ENCODE measurements around the gene COL4A1. TPM values are rescaled to one million over a fixed set of nuclear protein-coding genes. Genes with fewer than 3 reads are reported as not detected.

COL4A1 gene
- total and polyA plus RNA-seq, 2 experiments from 2014 or later = 184 to 519 TPM

GRCh38 chr13:110240352-110240751, 66.6 kb downstream of the COL4A1 start:
- Histone ChIP-seq H3K9ac (no peak overlapping the region), H3K4me2 (ENCODE audit: unreplicated experiment) (no peak overlapping the region), H3K27ac (no peak overlapping the region), H3K79me2 (ENCODE audit: insufficient read depth) (peaks cover 8% of the 10 kb centered on the region; the same call in 1 of the 2 replicates), H4K20me1 (ENCODE audit: insufficient read depth) (no peaks in the 10 kb centered on the region), H3K9me2 (ENCODE audit: insufficient read depth) (no peaks in the 10 kb centered on the region), H3K27me3 (replicated peaks; ENCODE audit: insufficient read depth) (no peaks in the 10 kb centered on the region), H3K36me3 (ENCODE audit: low read depth) (no peaks in the 10 kb centered on the region), H3K4me1 (ENCODE audit: insufficient read depth) (peaks cover 18% of the 10 kb centered on the region), H2AFZ (no peak overlapping the region), H3K4me3 (no peak overlapping the region), H3F3A (ENCODE audit: insufficient read depth) (peaks cover 26% of the 10 kb centered on the region; the same call in 1 of the 2 replicates), H3K9me3 (ENCODE audit: low read depth) (no peaks in the 10 kb centered on the region)
- no peak for TF ChIP-seq EZH2phosphoT487 (IDR thresholded peaks at IDR 0.05; ENCODE audit: insufficient read depth, low read depth)
- TF ChIP-seq EZH2 (IDR thresholded peaks at IDR 0.05; ENCODE audit: insufficient read depth, poor library complexity, severe bottlenecking) = no peak
- WGBS, 2 experiments (ENCODE audit: low coverage in 1 of 2, low lambda C conversion rate in 2 of 2, missing lambda C conversion rate in 2 of 2) = 89 to 91% methylated on average over 9 to 10 of the region's 10 CpGs
- no peak for DNase-seq
- in situ Hi-C loops (cut with MboI) = no loop called here

GRCh38 chr13:110239280-110240125, 67.5 kb downstream of the COL4A1 start:
- no peak overlapping the region for H3K4me3 ChIP-seq
- WGBS, 2 experiments (ENCODE audit: low coverage in 1 of 2, low lambda C conversion rate in 2 of 2, missing lambda C conversion rate in 2 of 2) = 61 to 66% methylated on average over 5 of the region's 5 CpGs
- H3K27me3 ChIP-seq (replicated peaks; ENCODE audit: insufficient read depth) = no peaks in the 10 kb centered on the region
- no peaks in the 10 kb centered on the region for H4K20me1 ChIP-seq (ENCODE audit: insufficient read depth)
- no peaks in the 10 kb centered on the region for H3K36me3 ChIP-seq (ENCODE audit: low read depth)
- H3K4me2 ChIP-seq (ENCODE audit: unreplicated experiment) = no peak overlapping the region
- 0 out of 2 replicates have a peak, but pooled peaks cover 8% of the 10 kb centered on the region for H3K79me2 ChIP-seq (ENCODE audit: insufficient read depth)
- H2AFZ ChIP-seq = no peak overlapping the region
- DNase-seq = peak; percentile 16
- peaks cover 24% of the 10 kb centered on the region; the same call in 1 of the 2 replicates for H3F3A ChIP-seq (ENCODE audit: insufficient read depth)
- in situ Hi-C loops (cut with MboI) = loop anchor here (10.0 kb wide), 1 partner anchor 175 kb away; no protein-coding TSS in a partner anchor
- no peak for TF ChIP-seq EZH2 (IDR thresholded peaks at IDR 0.05; ENCODE audit: insufficient read depth, poor library complexity, severe bottlenecking)
- no peak for TF ChIP-seq EZH2phosphoT487 (IDR thresholded peaks at IDR 0.05; ENCODE audit: insufficient read depth, low read depth)
- H3K4me1 ChIP-seq (ENCODE audit: insufficient read depth) = peaks cover 10% of the 10 kb centered on the region
- no peak overlapping the region for H3K9ac ChIP-seq
- H3K27ac ChIP-seq = no peak overlapping the region
- H3K9me3 ChIP-seq (ENCODE audit: low read depth) = no peaks in the 10 kb centered on the region
- no peaks in the 10 kb centered on the region for H3K9me2 ChIP-seq (ENCODE audit: insufficient read depth)

- Histone ChIP-seq H4K20me1 (ENCODE audit: insufficient read depth) (no peaks in the 10 kb centered on the region), H3K27ac (no peak overlapping the region), H3K4me3 (no peak overlapping the region), H3K9ac (no peak overlapping the region), H3F3A (ENCODE audit: insufficient read depth) (peaks cover 18% of the 10 kb centered on the region; the same call in 1 of the 2 replicates), H3K4me2 (ENCODE audit: unreplicated experiment) (no peak overlapping the region), H3K36me3 (ENCODE audit: low read depth) (no peaks in the 10 kb centered on the region), H3K9me2 (ENCODE audit: insufficient read depth) (no peaks in the 10 kb centered on the region), H2AFZ (no peak overlapping the region), H3K79me2 (ENCODE audit: insufficient read depth) (0 out of 2 replicates have a peak, but pooled peaks cover 8% of the 10 kb centered on the region), H3K9me3 (ENCODE audit: low read depth) (no peaks in the 10 kb centered on the region), H3K27me3 (replicated peaks; ENCODE audit: insufficient read depth) (no peaks in the 10 kb centered on the region), H3K4me1 (ENCODE audit: insufficient read depth) (peaks cover 4% of the 10 kb centered on the region)
- TF ChIP-seq EZH2 (IDR thresholded peaks at IDR 0.05; ENCODE audit: insufficient read depth, poor library complexity, severe bottlenecking) = no peak
- no peak for TF ChIP-seq EZH2phosphoT487 (IDR thresholded peaks at IDR 0.05; ENCODE audit: insufficient read depth, low read depth)
- peak; percentile 37 for DNase-seq
- in situ Hi-C loops (cut with MboI) = loop anchor here (10.0 kb wide), 1 partner anchor 176 kb away; no protein-coding TSS in a partner anchor
- WGBS, 2 experiments (ENCODE audit: low coverage in 1 of 2, low lambda C conversion rate in 2 of 2, missing lambda C conversion rate in 2 of 2) = 28 to 50% methylated on average over 1 of the region's 1 CpG
Observed at GRCh38 chr13:110238818-110239195, 68.2 kb downstream of the COL4A1 start.

- H3K27ac ChIP-seq = no peak overlapping the region
- no peaks in the 10 kb centered on the region for H4K20me1 ChIP-seq (ENCODE audit: insufficient read depth)
- 49 to 57% methylated on average over 5 of the region's 5 CpGs for WGBS, 2 experiments (ENCODE audit: low coverage in 1 of 2, low lambda C conversion rate in 2 of 2, missing lambda C conversion rate in 2 of 2)
- H3K4me1 ChIP-seq (ENCODE audit: insufficient read depth) = peaks cover 7% of the 10 kb centered on the region
- no peak overlapping the region for H3K9ac ChIP-seq
- H2AFZ ChIP-seq = no peak overlapping the region
- TF ChIP-seq EZH2phosphoT487 (IDR thresholded peaks at IDR 0.05; ENCODE audit: insufficient read depth, low read depth) = no peak
- no peak for TF ChIP-seq EZH2 (IDR thresholded peaks at IDR 0.05; ENCODE audit: insufficient read depth, poor library complexity, severe bottlenecking)
- no peak for DNase-seq
- H3K79me2 ChIP-seq (ENCODE audit: insufficient read depth) = 0 out of 2 replicates have a peak, but pooled peaks cover 5% of the 10 kb centered on the region
- no peaks in the 10 kb centered on the region for H3K27me3 ChIP-seq (replicated peaks; ENCODE audit: insufficient read depth)
- H3K4me2 ChIP-seq (ENCODE audit: unreplicated experiment) = no peak overlapping the region
- in situ Hi-C loops (cut with MboI) = loop anchor here (10.0 kb wide), 1 partner anchor 177 kb away; no protein-coding TSS in a partner anchor
- H3K9me2 ChIP-seq (ENCODE audit: insufficient read depth) = no peaks in the 10 kb centered on the region
- H3K9me3 ChIP-seq (ENCODE audit: low read depth) = no peaks in the 10 kb centered on the region
- H3K36me3 ChIP-seq (ENCODE audit: low read depth) = no peaks in the 10 kb centered on the region
- H3F3A ChIP-seq (ENCODE audit: insufficient read depth) = peaks cover 11% of the 10 kb centered on the region; the same call in 1 of the 2 replicates
- H3K4me3 ChIP-seq = no peak overlapping the region
Observed at GRCh38 chr13:110237875-110238817, 68.8 kb downstream of the COL4A1 start.

Data from GM23248 (cell line).